Smooth muscle cell of the coronary artery (primary cell): Measurements from ENCODE around the gene CSNK1G1. TPM values are rescaled to one million over a fixed set of nuclear protein-coding genes. Genes with fewer than 3 reads are reported as not detected.

ENCODE experiments used
- total RNA-seq: library from RNA; depleted of rRNA; stranded (reverse); fragments of >200 nt; gene quantifications from 2 replicates; pipeline ENCODE4 v1.2.3, GENCODE V29; 2014; ENCODE audit warnings: low replicate concordance

The CSNK1G1 gene
- 21.2 and 23.1 TPM in 2 replicates for total RNA-seq

DNA sequence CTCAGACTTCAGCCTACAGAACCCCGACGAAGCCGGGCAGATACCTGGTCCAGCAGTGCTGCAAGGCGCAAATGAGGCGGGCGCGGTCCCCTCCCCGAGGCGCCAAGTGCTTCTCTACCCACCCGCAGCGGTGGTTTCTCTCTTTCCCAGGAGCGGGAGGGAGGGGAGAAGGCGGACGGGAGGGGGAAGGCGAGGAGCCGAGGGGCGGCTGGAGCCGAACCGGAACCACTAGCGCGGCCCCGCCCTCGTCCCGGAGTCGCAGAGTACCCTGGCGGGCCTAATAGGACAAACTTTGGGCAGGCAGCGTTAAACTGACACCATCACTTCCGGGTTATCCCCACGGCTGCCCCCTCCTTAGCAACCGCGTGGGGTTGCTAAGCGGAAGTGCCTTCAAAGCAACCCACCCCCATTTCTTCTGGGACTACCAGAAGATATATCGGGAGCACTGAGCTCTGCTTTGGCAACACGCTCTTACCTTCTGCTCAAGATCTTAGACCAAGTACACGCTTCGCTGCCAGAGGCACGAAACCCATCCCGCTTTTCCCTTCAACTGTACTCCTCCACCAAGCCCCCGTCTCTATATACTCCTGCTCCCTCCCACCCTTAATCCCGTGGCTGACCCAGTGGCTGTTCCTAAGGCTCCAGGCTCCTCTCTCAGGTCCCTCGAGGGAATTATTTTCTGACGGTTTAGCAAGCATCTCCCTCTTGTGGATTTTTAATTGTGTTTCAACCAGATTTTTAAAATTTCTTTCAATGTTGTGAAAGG is at the start of gene CSNK1G1:
CSNK1G1 (minus strand) TSS at position 230 of the 766 bp plus-strand sequence. CDS start 55,674 bp downstream, outside the sequence.

DNA sequence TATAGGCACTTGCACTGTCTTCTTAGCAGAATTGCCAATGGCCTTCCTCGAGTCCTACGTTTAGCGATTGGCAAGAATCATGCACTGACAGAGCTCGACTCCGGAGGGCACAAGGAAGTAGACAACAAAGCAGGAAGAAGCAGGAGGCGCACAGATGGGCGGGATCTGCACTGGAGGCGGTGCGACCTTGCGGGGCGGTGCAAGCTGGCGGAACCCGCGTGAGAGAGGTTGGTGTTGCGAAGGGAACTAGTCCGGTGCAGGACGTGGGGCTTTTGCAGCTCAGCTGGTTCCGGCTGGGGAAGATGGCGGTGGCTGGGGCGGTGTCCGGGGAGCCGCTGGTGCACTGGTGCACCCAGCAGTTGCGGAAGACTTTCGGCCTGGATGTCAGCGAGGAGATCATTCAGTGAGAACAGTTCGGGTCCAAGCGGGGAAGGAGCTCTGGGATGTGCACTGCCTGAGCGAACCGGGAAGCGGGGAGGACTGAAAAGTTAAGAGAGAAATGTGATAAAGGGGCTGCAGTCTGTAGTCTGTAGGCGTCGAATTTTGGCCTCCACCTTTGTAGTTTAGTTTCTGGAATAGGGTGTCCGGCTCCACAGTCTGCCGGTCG is 31.7 kb upstream of the CSNK1G1 start, which contains the start of gene TRIP4:
TRIP4 (plus strand) TSS at position 275 of the 607 bp plus-strand sequence; CDS start at position 303, 28 bp downstream.

GRCh38 chr15:64381000-64381751 is 25.2 kb upstream of the CSNK1G1 start, which contains the start of gene PCLAF:
Gene PCLAF, minus strand, starts transcription at chr15:64381441. Its CDS starts 70 bp downstream, at chr15:64381371.

GRCh38 chr15:64162869-64163658 is 192.9 kb downstream of the CSNK1G1 start, which contains the start of gene PPIB:
Gene PPIB, minus strand, starts transcription at chr15:64163022. Its CDS starts 36 bp downstream, at chr15:64162986.

DNA sequence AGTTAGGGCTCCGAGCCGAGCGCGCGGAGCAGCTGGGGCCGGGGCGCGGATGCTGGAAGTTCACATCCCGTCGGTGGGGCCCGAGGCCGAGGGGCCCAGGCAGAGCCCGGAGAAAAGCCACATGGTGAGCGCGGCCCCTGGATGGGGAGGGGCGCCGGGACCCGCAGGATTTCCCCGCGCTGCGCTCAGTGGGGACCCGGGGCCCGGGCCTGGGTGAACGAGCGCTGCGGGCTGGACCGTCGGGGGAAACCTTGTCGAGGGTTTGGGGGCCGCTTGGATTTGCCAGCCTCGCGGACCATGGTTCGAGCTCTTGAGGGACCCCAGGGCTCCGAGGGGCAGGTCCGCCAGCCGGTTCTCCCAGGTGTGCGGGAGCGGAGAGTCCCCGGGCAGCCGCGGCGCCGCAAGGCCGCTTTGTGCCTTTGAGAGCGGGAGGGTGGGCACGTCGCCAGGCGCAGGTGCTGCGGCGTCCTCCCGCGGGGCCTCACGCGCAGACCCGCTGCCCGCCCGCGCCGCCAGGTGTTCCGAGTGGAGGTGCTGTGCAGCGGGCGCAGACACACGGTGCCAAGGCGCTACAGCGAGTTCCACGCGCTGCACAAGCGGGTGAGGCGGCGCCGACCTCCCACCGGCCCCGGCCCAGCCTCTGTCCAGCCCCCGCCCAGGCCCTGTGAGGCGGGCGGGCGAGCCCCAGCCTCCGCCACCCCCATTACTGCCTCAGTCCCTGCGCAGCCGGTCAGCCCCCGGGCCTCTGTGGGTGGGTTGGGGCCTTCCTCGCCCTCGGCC is 204.1 kb downstream of the CSNK1G1 start, which contains the start of gene SNX22:
SNX22 (plus strand) TSS at position 5 of the 780 bp plus-strand sequence; CDS start at position 50, 45 bp downstream.

Other genes starting within 250 kb of the CSNK1G1 start
- 0.23 and 0.47 TPM in 2 replicates for gene SNX22, start 204.4 kb downstream of the CSNK1G1 start, total RNA-seq
- gene PPIB, start 193.2 kb downstream of the CSNK1G1 start, total RNA-seq = 1,374 and 1,538 TPM in 2 replicates
- 0.35 and 11.4 TPM in 2 replicates for gene PCLAF, start 25.3 kb upstream of the CSNK1G1 start, total RNA-seq
- 4.9 and 8.2 TPM in 2 replicates for gene TRIP4, start 31.7 kb upstream of the CSNK1G1 start, total RNA-seq
- 18.6 and 50.5 TPM in 2 replicates for gene ZNF609, start 104.4 kb upstream of the CSNK1G1 start, total RNA-seq